Progenitor cell of endocrine pancreas (in vitro differentiated cells): Measurements from ENCODE around the gene DOLPP1. TPM values are rescaled to one million over a fixed set of nuclear protein-coding genes. Genes with fewer than 3 reads are reported as not detected.
A peak's percentile ranks its signal among the peaks of the same experiment; 100 is the strongest.
"Not testable (repeated sequence)": the region's sequence is repeated elsewhere in the genome, so short reads cannot be mapped to it uniquely, and the experiment has no call there.

Source experiments
- DNase-seq: peaks from one replicate; pipeline ENCODE4 v3.0.0; 2021; ENCODE audit warnings: low spot score; ENCODE audit not compliant: unreplicated experiment
- H3K27ac Mint-ChIP-seq: 2 replicates; pipeline ENCODE4 v1.8.0; 2021; ENCODE audit warnings: mild to moderate bottlenecking, moderate library complexity, mixed read lengths
- H3K27me3 Mint-ChIP-seq: 2 replicates; pipeline ENCODE4 v1.8.0; 2021; ENCODE audit warnings: mixed read lengths
- H3K36me3 Mint-ChIP-seq: 2 replicates; pipeline ENCODE4 v1.8.0; 2022; ENCODE audit warnings: mixed read lengths; ENCODE audit not compliant: insufficient read depth
- H3K4me1 Mint-ChIP-seq: 2 replicates; pipeline ENCODE4 v1.8.0; 2021; ENCODE audit warnings: low read depth, mixed read lengths
- H3K4me3 Mint-ChIP-seq: 2 replicates; pipeline ENCODE4 v1.8.0; 2021; ENCODE audit warnings: low read depth, mild to moderate bottlenecking, moderate library complexity, mixed read lengths
- H3K9me3 Mint-ChIP-seq: 2 replicates; pipeline ENCODE4 v1.8.0; 2021; ENCODE audit warnings: low read depth, mixed read lengths
- total RNA-seq: library from RNA; stranded (reverse); gene quantifications from 2 replicates; pipeline ENCODE4 v1.2.1, GENCODE V29; 2021
- TF ChIP-seq, protein P1 (sequence below): fragments of 200-600 bp; sonication (generic); IDR thresholded peaks from one replicate; pipeline ENCODE4 v1.5.0; 2021; ENCODE audit warnings: antibody characterized with exemption, mild to moderate bottlenecking; ENCODE audit not compliant: unreplicated experiment

Gene DOLPP1
- total RNA-seq, 1 donor from 2014 or later = 29.3 TPM

DNA sequence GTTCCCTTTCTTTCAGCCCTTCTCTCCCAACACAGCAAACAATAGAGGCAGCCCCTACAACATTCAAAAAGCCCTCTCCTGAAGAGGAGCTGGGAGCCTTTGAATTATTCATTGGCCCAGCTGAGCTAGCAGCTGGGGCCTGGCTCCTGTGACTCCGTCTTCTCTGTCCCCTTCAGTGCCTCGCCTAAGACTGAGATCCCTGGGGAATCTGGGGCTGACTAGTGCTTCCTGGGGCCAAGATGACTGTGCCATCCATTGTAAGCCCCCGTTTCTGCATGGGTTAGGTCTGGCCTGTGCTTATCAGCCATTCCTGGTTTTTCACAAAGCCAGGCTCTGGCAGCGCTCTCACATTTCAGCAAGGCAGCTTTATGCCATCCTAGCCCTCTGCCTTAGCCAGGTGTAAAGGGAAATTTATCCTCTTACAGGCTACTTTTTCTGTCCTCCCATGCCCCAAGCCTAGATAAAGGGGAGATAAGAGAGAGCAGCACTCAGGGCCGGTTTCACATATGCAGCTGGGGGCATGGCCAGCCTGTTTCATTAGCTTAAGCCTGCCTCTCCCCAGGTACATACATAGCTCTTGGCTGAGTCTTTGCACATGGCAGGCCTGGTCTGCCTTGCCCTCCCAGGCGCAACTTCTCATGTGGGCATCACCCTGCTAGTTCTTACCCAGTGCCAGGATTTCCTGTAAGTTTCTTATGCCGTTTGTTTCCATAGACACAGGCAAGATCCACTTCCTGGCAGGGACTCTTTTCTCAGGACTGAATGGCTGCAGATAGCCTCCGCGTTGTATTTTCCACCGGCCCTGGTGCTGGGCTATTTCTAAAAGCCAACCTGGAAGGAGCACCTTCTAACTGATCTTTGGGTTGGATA lies 46.1 kb downstream of the DOLPP1 start:
- no peak for DNase-seq
- Mint-ChIP-seq H3K27me3 (no peaks in the 10 kb centered on the region), H3K9me3 (no peaks in the 10 kb centered on the region), H3K36me3 (peaks cover 20% of the 10 kb centered on the region), H3K4me1 (peaks cover 1% of the 10 kb centered on the region), H3K27ac (no peak overlapping the region), H3K4me3 (no peak overlapping the region)
- TF ChIP-seq, protein P1, sequence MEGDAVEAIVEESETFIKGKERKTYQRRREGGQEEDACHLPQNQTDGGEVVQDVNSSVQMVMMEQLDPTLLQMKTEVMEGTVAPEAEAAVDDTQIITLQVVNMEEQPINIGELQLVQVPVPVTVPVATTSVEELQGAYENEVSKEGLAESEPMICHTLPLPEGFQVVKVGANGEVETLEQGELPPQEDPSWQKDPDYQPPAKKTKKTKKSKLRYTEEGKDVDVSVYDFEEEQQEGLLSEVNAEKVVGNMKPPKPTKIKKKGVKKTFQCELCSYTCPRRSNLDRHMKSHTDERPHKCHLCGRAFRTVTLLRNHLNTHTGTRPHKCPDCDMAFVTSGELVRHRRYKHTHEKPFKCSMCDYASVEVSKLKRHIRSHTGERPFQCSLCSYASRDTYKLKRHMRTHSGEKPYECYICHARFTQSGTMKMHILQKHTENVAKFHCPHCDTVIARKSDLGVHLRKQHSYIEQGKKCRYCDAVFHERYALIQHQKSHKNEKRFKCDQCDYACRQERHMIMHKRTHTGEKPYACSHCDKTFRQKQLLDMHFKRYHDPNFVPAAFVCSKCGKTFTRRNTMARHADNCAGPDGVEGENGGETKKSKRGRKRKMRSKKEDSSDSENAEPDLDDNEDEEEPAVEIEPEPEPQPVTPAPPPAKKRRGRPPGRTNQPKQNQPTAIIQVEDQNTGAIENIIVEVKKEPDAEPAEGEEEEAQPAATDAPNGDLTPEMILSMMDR = no peak

GRCh38 chr9:129128689-129129088 lies 47.8 kb downstream of the DOLPP1 start:
- Mint-ChIP-seq H3K27ac (no peak overlapping the region), H3K36me3 (peaks cover 20% of the 10 kb centered on the region), H3K27me3 (no peaks in the 10 kb centered on the region), H3K9me3 (no peaks in the 10 kb centered on the region), H3K4me1 (peaks cover 1% of the 10 kb centered on the region), H3K4me3 (no peak overlapping the region)
- TF ChIP-seq, protein P1 = no peak
- no peak for DNase-seq

GRCh38 chr9:129130271-129130670 lies 49.4 kb downstream of the DOLPP1 start:
- not testable (repeated sequence) for H3K4me3 Mint-ChIP-seq, H3K4me1 Mint-ChIP-seq, DNase-seq, H3K27me3 Mint-ChIP-seq, H3K9me3 Mint-ChIP-seq, H3K27ac Mint-ChIP-seq
- H3K36me3 Mint-ChIP-seq = peaks cover 20% of the 10 kb centered on the region

DNA sequence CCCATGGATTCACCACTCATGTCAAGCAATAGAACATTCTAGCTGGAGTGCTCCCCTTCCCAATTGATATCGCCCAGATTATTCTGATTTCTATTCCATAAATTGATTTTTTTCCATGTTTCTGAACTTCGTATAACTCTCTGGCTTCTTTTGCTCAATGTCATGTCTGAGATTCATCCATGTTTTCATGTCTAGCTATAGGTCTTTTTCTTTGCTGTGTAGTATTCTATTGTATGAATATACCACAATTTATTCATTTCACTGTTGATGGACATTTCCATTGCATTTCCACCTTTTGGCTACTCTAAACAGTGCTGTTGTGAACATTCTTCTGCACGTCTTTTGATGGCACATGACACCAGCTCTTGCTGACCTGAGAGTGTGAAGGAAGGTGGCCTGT lies 49.9 kb downstream of the DOLPP1 start:
- Mint-ChIP-seq H3K4me3 (no peak overlapping the region), H3K36me3 (peaks cover 20% of the 10 kb centered on the region), H3K9me3 (no peaks in the 10 kb centered on the region), H3K4me1 (no peaks in the 10 kb centered on the region), H3K27ac (no peak overlapping the region), H3K27me3 (no peaks in the 10 kb centered on the region)
- TF ChIP-seq, protein P1 = no peak
- DNase-seq = no peak

DNA sequence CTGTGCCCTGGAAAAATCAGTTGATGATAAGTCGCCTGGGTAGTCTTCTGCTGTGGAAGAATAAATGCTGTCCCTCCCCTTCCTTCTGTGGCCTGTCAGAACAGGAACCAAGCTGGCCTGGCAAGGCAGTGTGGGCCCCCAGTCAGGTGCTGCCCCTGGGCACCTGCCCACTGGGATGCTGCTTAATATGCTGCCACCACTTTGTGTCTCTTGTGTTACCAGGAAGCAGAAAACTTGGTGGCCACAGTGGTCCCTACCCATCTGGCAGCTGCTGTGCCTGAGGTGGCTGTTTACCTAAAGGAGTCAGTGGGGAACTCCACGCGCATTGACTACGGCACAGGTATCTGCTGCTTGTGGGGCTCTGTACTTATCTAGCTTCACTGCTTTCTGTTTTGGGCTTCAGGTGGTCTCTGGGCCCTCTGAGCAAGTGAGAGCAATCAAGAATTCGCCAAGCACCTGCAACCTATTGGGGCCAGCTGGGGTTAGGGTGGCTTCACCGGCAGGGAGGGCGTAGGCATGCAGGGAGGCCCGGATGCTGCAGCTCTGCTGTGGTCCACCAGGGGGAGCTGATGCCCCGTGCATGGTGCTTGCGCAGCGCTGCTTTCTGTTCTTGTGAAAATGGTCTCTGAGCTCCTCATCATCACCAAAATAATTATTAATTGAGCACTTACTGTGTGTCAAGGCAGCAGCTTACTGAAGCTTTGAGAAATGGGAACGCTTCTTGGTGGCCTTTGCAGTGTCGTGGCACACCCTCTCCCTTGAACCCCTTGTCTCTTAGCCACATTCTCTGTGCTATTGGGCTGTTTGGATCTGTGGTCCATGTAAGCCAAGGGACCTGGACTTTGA lies 50.6 kb downstream of the DOLPP1 start:
- peak; percentile 78 for DNase-seq
- H3K4me1 Mint-ChIP-seq = no peaks in the 10 kb centered on the region
- no peaks in the 10 kb centered on the region for H3K9me3 Mint-ChIP-seq
- peaks cover 20% of the 10 kb centered on the region for H3K36me3 Mint-ChIP-seq
- TF ChIP-seq, protein P1 = peak; percentile 97
- H3K27me3 Mint-ChIP-seq = no peaks in the 10 kb centered on the region
- H3K4me3 Mint-ChIP-seq = no peak overlapping the region
- no peak overlapping the region for H3K27ac Mint-ChIP-seq
